Mesodermal cell (in vitro differentiated cells): ENCODE results near the gene CDH11.

Source experiments
- H3K27ac ChIP-seq: 2 replicates; pipeline ENCODE4 v1.7.0; 2013; ENCODE audit warnings: mild to moderate bottlenecking, low read depth, low read length, moderate library complexity; ENCODE audit not compliant: severe bottlenecking
- H3K36me3 ChIP-seq: 2 replicates; pipeline ENCODE4 v1.7.1; 2013; ENCODE audit warnings: mild to moderate bottlenecking, low read length, moderate library complexity; ENCODE audit not compliant: control insufficient read depth, insufficient read depth
- H3K4me1 ChIP-seq: one replicate; pipeline ENCODE4 v1.7.1; 2013; ENCODE audit warnings: mild to moderate bottlenecking, low read length; ENCODE audit not compliant: insufficient read depth, control insufficient read depth, poor library complexity, severe bottlenecking
- H3K4me3 ChIP-seq: 2 replicates; pipeline ENCODE4 v1.7.0; 2013; ENCODE audit warnings: low read length, control low read depth, mild to moderate bottlenecking; ENCODE audit not compliant: insufficient read depth, poor library complexity, severe bottlenecking; ENCODE audit errors: extremely low read depth
- H3K9me3 ChIP-seq: 2 replicates; pipeline ENCODE4 v1.7.1; 2013; ENCODE audit warnings: mild to moderate bottlenecking, low read length, moderate library complexity; ENCODE audit not compliant: control insufficient read depth
- WGBS, 2 experiments: methylation state at CpG; one replicate each; pipeline ENCODE4 v1.1.5; 2013; ENCODE audit warnings: missing lambda C conversion rate in 2 of 2; ENCODE audit not compliant: insufficient coverage in 2 of 2; 5-methylcytosine and 5-hydroxymethylcytosine counted together

The CDH11 gene

DNA sequence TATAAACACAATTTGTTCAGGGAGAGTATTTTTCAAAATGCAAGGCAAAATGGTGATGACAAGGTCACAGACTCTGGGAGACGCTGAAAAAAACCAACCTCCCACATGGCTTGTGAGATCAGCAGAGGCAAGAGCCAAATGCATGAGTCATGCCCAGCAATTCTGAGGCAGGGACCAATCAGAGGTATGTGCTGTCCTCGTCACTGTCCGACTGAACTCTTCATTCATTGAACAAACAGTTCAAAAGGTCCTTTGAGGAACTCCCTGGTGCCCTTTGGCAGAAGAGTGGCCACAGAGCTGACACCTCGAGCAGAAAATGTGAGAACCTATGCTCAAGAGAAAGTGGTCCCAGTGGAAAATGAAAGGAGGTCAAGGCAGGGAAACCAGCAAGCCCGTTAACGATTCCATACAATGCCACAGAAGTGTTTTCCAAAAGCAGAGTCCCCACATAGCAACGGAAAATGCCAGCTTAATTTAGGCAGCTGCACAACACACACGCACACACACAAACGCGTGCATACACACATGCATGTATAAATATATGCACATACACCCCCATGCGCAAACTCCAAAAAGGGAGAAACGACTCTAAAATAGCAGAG, 50.9 kb downstream of the CDH11 start:
- Histone ChIP-seq H3K4me1 (peaks cover 29% of the 10 kb centered on the region), H3K27ac (peak overlapping the region; percentile 90), H3K9me3 (no peaks in the 10 kb centered on the region), H3K4me3 (no peak overlapping the region), H3K36me3 (peaks cover 26% of the 10 kb centered on the region)
- 72 to 76% methylated on average over 6 to 11 of the region's 12 CpGs for WGBS, 2 experiments

DNA sequence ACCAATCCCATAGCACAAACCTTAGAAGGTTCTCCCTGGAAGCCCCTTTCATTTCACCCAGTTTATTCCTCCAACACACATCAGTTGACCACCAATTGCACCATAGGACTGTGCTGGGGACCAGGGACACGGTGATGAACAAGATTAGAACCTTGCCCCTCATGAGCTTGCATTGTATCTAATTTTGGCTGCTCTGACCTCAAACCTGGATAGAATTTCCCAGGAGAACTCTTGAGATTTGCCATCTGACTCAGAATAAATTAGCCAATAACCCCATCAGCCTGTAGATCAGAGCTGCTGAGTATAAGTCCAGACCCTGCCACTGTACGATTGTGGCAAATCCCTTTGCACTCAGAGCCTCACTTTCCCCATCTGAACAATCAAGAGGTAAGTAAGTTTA, 52.1 kb downstream of the CDH11 start:
- Histone ChIP-seq H3K27ac (no peak overlapping the region), H3K4me1 (peaks cover 29% of the 10 kb centered on the region), H3K36me3 (peaks cover 30% of the 10 kb centered on the region), H3K4me3 (no peak overlapping the region), H3K9me3 (no peaks in the 10 kb centered on the region)
- WGBS, 2 experiments: 67 to 100% methylated on average over 1 to 2 of the region's 2 CpGs

DNA sequence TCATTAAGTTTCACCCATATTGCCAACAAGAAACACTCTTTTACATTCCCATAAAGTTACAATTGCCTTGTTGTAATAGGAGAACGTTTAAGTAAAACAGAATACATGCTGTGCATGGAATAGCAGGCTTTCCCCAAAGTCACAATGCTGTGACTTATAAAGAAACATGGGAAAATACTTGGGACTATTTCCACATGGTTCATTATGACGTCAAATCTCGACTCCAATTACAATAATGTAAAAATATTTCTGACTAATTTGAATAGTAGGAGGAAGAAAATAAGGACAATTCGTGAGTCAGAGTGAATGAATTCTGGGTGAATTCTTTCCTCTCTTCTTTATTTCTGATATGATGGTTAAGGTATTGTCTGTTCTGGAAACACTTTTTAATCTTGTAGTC, 52.8 kb downstream of the CDH11 start:
- Histone ChIP-seq H3K4me3 (no peak overlapping the region), H3K27ac (peak overlapping the region; percentile 31), H3K9me3 (no peaks in the 10 kb centered on the region), H3K4me1 (peaks cover 29% of the 10 kb centered on the region), H3K36me3 (peaks cover 34% of the 10 kb centered on the region)
- 80% methylated on average over 1 of the region's 4 CpGs; no CpG with 5 or more reads in 1 of the 2 experiments for WGBS, 2 experiments

DNA sequence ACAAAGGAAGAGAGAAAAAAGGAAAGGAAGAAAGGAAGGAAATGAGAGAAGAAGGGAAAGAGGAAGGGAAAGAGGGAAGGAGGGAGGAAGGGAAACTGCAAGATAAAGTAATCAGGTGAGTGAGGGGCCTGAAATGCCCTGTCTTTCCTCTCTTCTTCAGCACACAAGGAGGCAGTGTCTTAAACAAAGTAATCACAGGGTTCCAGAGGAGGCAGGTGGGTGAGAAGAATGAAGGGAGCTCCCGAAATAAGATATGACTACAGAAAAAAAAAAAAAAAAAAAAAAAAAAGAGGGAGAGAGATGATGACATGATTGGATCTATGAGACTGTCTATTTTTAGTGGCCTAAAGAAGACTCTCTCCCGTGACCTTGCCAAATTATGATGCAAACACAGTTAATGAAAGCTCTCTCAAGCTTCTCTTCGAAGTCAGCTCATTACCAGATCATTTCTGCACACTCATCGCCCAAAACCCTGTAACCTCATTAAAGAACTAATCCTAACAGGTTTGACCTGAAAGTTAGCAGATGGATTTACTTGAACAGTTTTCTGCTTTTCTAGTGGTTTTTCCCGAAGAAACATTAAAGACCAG, 53.6 kb downstream of the CDH11 start:
- 80 to 85% methylated on average over 2 to 3 of the region's 5 CpGs for WGBS, 2 experiments
- Histone ChIP-seq H3K4me1 (peaks cover 29% of the 10 kb centered on the region), H3K27ac (no peak overlapping the region), H3K4me3 (no peak overlapping the region), H3K36me3 (peaks cover 38% of the 10 kb centered on the region), H3K9me3 (no peaks in the 10 kb centered on the region)

DNA sequence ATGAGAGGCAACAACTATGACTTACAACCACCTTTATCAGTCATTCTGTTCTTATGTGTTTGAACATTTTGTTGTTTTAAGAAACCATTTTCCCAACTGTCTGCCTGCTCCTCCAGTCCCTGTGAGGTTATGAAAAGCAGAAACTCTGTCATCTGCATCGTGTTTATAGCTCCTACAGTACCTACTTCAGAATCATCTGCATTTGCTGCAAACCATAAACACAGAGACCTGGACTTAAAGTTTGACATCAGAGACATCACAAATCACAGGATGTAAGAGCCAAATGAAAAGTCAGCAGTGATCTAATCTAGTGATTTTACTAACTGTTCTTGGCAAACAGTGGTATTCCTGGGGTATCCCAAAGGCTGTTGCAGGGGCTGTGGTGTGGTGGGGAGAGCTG, 55.2 kb downstream of the CDH11 start:
- Histone ChIP-seq H3K27ac (peak overlapping the region; percentile 13), H3K4me3 (no peak overlapping the region), H3K4me1 (peaks cover 24% of the 10 kb centered on the region), H3K9me3 (no peaks in the 10 kb centered on the region), H3K36me3 (peaks cover 41% of the 10 kb centered on the region)
- 100% methylated on average over 1 of the region's 1 CpG; no CpG with 5 or more reads in 1 of the 2 experiments for WGBS, 2 experiments

DNA sequence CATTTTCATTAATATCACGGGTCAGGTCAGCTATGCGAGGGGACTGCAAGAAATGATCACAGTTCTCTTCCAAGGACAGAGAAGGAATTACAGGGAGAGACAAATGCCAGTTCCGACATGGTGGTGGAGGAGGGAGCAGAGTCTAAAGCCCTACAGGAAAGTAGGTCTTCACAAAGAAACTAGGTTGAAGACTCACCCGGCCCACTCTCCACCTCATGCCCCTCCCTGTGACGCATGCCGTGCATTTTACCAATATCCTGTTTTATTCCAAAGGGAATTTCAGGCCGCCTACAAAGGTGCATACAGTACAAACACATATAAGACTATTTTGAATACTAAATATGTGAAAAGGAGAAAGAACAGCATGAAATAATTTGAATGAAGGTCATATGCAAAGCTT, 56.8 kb downstream of the CDH11 start:
- Histone ChIP-seq H3K9me3 (no peaks in the 10 kb centered on the region), H3K36me3 (peaks cover 45% of the 10 kb centered on the region), H3K27ac (no peak overlapping the region), H3K4me3 (no peak overlapping the region), H3K4me1 (peaks cover 11% of the 10 kb centered on the region)
- 91 to 93% methylated on average over 3 of the region's 7 CpGs for WGBS, 2 experiments

DNA sequence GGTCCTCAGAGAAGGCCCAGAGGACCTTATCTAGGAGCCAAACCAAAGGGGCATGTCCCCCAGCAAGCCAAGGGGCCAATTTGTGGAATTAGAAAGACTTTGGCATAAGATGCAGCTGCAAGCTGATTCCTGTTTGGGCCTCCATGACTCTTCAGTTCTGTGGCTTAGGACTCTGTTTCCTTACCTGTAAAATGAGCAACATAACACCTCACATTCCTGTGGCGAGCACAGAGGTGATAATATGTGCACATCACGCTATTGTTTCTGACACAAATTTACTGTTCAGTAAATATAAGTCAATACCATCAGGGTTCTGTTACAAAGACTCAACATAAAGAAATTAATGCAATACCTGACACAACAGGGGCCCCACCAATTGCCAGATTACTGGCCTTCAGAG, 57.7 kb downstream of the CDH11 start:
- H3K4me3 ChIP-seq: no peak overlapping the region
- no peaks in the 10 kb centered on the region for H3K9me3 ChIP-seq
- peaks cover 54% of the 10 kb centered on the region for H3K36me3 ChIP-seq
- WGBS, 2 experiments: 86 to 100% methylated on average over 2 of the region's 2 CpGs
- peaks cover 9% of the 10 kb centered on the region for H3K4me1 ChIP-seq
- H3K27ac ChIP-seq: no peak overlapping the region

DNA sequence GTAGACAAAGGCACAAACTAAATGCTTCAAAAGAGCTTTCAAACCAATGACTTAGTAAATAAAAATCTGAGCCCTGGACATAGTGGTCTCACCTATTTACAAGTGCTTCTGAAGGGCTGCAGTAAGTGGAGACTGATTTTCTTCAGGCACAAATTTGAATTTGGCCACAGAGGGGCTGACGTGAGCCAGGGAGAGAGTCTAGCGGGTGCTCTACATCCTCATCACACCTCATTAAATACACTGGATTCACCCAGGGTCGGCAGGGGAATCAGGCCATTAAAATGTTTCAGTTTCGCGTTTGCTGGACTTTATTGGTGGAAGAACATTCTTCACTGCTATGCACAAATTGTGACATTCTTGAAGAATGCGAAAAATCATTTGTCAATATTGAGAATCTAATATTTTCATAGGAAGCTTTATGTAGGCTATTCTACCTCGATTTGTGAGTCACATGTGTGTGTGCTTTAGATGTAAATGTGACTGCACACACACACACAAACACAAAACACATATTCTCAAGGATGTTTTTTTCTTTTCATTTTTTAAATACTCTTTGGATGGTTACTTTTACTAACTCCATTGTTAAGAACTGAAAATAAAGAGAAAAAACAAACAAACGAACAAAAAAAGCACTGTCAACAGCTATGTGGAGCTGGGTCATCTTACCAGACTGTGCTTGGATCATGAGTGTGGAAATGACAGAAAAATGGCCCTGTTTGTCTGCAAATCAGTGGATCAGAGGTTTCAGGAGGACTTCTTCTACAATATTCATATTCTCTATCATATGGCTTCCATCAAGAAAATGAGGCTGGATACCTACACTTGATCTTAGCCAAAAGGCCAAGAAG, 58.9 kb downstream of the CDH11 start:
- Histone ChIP-seq H3K4me1 (peaks cover 6% of the 10 kb centered on the region), H3K4me3 (no peak overlapping the region), H3K36me3 (peaks cover 63% of the 10 kb centered on the region), H3K9me3 (no peaks in the 10 kb centered on the region), H3K27ac (no peak overlapping the region)
- 89% methylated on average over 2 of the region's 8 CpGs; no CpG with 5 or more reads in 1 of the 2 experiments for WGBS, 2 experiments

DNA sequence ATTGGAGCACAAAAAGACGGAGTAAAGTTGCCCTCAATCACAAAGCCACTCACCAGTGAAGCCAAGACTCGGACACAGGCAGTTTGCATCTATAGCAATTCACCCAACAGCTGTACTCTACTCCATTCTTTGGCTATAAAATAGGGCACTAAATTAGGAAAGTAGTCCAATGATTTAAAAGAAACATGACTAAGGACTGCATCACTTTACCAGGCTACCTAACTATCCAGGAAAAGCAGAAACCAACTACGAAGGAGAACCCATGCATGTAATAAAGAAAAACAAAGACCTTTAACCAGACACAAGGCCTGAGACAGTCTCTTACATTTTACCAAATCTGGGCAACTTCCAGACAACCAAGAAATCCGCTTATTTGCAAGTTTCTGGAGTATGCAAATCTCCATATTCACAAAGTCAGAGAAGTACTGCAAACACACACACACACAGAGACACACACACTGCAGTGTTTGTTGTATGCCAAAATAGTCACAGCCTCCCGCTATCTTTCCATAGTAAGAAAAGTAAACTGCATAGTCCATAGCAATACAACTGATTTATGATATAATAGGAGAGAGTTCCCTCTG, 59.8 kb downstream of the CDH11 start:
- H3K27ac ChIP-seq: no peak overlapping the region

DNA sequence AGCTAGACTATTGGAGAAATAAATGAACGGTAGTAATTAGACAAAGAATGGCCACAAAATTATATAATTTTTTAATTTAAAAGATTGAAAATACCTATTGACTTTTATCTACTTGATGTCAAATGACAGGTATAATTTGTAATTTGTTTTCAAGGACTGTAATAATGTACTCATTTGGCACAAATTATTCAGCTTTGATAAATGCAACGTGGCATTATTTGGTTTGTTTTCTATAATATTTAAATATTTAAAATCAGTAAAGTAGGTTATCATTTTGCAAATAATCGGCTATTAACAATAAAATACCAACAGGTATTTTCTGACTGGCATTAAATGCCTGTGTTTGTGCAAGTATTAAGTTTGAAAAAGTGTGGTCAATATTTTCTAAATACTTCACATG, 60.6 kb downstream of the CDH11 start:
- H3K36me3 ChIP-seq: peaks cover 70% of the 10 kb centered on the region
- no peak overlapping the region for H3K4me3 ChIP-seq
- no CpG with 5 or more reads among the region's 3 CpGs for WGBS, 2 experiments
- no peak overlapping the region for H3K27ac ChIP-seq
- no peaks in the 10 kb centered on the region for H3K9me3 ChIP-seq
- H3K4me1 ChIP-seq: peaks cover 4% of the 10 kb centered on the region

More for the DNA sequence above, 59.8 kb downstream of the CDH11 start:
- Histone ChIP-seq H3K4me1 (peaks cover 4% of the 10 kb centered on the region), H3K36me3 (peaks cover 70% of the 10 kb centered on the region), H3K4me3 (no peak overlapping the region), H3K9me3 (no peaks in the 10 kb centered on the region)
- 83 to 100% methylated on average over 1 to 2 of the region's 5 CpGs for WGBS, 2 experiments
